H7 (cell line): ENCODE results near the gene LTA. TPM values are rescaled to one million over a fixed set of nuclear protein-coding genes. Genes with fewer than 3 reads are reported as not detected.
A peak's percentile ranks its signal among the peaks of the same experiment; 100 is the strongest.

Experiments
- DNase-seq: peaks from one replicate; pipeline ENCODE4 v3.0.0; 2012
- H3K27me3 ChIP-seq: 2 replicates; pipeline ENCODE4 v1.6.0; 2011; ENCODE audit warnings: mild to moderate bottlenecking, low read length; ENCODE audit not compliant: control insufficient read depth, insufficient read depth
- H3K36me3 ChIP-seq: replicated peaks from 2 replicates; pipeline ENCODE4 v1.5.1; 2011; ENCODE audit warnings: low read length; ENCODE audit not compliant: control insufficient read depth, insufficient read depth
- H3K4me3 ChIP-seq: 2 replicates; pipeline ENCODE4 v1.5.1; 2011; ENCODE audit warnings: low read depth, mild to moderate bottlenecking, control low read depth, low read length, moderate library complexity; ENCODE audit not compliant: insufficient read depth
- total RNA-seq: library from RNA; depleted of rRNA; stranded (reverse); fragments of >200 nt; shearing (Covaris generic); gene quantifications from 2 replicates; pipeline ENCODE4 v1.2.3, GENCODE V29; 2014

The LTA gene
- total RNA-seq, 1 experiment from 2014 or later = not detected

DNA sequence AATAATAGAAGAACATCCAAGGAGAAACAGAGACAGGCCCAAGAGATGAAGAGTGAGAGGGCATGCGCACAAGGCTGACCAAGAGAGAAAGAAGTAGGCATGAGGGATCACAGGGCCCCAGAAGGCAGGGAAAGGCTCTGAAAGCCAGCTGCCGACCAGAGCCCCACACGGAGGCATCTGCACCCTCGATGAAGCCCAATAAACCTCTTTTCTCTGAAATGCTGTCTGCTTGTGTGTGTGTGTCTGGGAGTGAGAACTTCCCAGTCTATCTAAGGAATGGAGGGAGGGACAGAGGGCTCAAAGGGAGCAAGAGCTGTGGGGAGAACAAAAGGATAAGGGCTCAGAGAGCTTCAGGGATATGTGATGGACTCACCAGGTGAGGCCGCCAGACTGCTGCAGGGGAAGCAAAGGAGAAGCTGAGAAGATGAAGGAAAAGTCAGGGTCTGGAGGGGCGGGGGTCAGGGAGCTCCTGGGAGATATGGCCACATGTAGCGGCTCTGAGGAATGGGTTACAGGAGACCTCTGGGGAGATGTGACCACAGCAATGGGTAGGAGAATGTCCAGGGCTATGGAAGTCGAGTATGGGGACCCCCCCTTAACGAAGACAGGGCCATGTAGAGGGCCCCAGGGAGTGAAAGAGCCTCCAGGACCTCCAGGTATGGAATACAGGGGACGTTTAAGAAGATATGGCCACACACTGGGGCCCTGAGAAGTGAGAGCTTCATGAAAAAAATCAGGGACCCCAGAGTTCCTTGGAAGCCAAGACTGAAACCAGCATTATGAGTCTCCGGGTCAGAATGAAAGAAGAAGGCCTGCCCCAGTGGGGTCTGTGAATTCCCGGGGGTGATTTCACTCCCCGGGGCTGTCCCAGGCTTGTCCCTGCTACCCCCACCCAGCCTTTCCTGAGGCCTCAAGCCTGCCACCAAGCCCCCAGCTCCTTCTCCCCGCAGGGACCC is 2.3 kb downstream of the LTA start:
- Histone ChIP-seq H3K36me3 (no peaks in the 10 kb centered on the region), H3K27me3 (peaks cover 7% of the 10 kb centered on the region; the same call in 1 of the 2 replicates), H3K4me3 (no peak overlapping the region)
- peak; percentile 73 for DNase-seq

DNA sequence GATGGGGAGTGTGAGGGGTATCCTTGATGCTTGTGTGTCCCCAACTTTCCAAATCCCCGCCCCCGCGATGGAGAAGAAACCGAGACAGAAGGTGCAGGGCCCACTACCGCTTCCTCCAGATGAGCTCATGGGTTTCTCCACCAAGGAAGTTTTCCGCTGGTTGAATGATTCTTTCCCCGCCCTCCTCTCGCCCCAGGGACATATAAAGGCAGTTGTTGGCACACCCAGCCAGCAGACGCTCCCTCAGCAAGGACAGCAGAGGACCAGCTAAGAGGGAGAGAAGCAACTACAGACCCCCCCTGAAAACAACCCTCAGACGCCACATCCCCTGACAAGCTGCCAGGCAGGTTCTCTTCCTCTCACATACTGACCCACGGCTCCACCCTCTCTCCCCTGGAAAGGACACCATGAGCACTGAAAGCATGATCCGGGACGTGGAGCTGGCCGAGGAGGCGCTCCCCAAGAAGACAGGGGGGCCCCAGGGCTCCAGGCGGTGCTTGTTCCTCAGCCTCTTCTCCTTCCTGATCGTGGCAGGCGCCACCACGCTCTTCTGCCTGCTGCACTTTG is 3.3 kb downstream of the LTA start, which contains the start of gene TNF:
TSS of gene TNF (plus strand) at position 231 of the 567 bp plus-strand sequence. CDS start at position 408, 177 bp downstream.
- peak; percentile 44 for DNase-seq
- no peak within 1 kb of the TSS for H3K4me3 ChIP-seq
- no peaks in the 10 kb centered on the region for H3K36me3 ChIP-seq
- peaks cover 8% of the 10 kb centered on the region; the same call in 1 of the 2 replicates for H3K27me3 ChIP-seq

DNA sequence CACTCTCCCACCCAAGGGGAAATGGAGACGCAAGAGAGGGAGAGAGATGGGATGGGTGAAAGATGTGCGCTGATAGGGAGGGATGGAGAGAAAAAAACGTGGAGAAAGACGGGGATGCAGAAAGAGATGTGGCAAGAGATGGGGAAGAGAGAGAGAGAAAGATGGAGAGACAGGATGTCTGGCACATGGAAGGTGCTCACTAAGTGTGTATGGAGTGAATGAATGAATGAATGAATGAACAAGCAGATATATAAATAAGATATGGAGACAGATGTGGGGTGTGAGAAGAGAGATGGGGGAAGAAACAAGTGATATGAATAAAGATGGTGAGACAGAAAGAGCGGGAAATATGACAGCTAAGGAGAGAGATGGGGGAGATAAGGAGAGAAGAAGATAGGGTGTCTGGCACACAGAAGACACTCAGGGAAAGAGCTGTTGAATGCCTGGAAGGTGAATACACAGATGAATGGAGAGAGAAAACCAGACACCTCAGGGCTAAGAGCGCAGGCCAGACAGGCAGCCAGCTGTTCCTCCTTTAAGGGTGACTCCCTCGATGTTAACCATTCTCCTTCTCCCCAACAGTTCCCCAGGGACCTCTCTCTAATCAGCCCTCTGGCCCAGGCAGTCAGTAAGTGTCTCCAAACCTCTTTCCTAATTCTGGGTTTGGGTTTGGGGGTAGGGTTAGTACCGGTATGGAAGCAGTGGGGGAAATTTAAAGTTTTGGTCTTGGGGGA is 4.0 kb downstream of the LTA start:
- Histone ChIP-seq H3K27me3 (peaks cover 10% of the 10 kb centered on the region; the same call in 1 of the 2 replicates), H3K36me3 (no peaks in the 10 kb centered on the region), H3K4me3 (no peak overlapping the region)
- peak; percentile 14 for DNase-seq

DNA sequence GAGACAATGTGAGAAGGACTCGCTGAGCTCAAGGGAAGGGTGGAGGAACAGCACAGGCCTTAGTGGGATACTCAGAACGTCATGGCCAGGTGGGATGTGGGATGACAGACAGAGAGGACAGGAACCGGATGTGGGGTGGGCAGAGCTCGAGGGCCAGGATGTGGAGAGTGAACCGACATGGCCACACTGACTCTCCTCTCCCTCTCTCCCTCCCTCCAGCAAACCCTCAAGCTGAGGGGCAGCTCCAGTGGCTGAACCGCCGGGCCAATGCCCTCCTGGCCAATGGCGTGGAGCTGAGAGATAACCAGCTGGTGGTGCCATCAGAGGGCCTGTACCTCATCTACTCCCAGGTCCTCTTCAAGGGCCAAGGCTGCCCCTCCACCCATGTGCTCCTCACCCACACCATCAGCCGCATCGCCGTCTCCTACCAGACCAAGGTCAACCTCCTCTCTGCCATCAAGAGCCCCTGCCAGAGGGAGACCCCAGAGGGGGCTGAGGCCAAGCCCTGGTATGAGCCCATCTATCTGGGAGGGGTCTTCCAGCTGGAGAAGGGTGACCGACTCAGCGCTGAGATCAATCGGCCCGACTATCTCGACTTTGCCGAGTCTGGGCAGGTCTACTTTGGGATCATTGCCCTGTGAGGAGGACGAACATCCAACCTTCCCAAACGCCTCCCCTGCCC is 4.9 kb downstream of the LTA start:
- DNase-seq = peak; percentile 11
- no peak overlapping the region for H3K4me3 ChIP-seq
- no peaks in the 10 kb centered on the region for H3K36me3 ChIP-seq
- H3K27me3 ChIP-seq = peaks cover 18% of the 10 kb centered on the region; the same call in 1 of the 2 replicates

DNA sequence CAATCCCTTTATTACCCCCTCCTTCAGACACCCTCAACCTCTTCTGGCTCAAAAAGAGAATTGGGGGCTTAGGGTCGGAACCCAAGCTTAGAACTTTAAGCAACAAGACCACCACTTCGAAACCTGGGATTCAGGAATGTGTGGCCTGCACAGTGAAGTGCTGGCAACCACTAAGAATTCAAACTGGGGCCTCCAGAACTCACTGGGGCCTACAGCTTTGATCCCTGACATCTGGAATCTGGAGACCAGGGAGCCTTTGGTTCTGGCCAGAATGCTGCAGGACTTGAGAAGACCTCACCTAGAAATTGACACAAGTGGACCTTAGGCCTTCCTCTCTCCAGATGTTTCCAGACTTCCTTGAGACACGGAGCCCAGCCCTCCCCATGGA is 5.5 kb downstream of the LTA start:
- Histone ChIP-seq H3K27me3 (peaks cover 18% of the 10 kb centered on the region; the same call in 1 of the 2 replicates), H3K4me3 (no peak overlapping the region), H3K36me3 (no peaks in the 10 kb centered on the region)
- DNase-seq = peak; percentile 10

DNA sequence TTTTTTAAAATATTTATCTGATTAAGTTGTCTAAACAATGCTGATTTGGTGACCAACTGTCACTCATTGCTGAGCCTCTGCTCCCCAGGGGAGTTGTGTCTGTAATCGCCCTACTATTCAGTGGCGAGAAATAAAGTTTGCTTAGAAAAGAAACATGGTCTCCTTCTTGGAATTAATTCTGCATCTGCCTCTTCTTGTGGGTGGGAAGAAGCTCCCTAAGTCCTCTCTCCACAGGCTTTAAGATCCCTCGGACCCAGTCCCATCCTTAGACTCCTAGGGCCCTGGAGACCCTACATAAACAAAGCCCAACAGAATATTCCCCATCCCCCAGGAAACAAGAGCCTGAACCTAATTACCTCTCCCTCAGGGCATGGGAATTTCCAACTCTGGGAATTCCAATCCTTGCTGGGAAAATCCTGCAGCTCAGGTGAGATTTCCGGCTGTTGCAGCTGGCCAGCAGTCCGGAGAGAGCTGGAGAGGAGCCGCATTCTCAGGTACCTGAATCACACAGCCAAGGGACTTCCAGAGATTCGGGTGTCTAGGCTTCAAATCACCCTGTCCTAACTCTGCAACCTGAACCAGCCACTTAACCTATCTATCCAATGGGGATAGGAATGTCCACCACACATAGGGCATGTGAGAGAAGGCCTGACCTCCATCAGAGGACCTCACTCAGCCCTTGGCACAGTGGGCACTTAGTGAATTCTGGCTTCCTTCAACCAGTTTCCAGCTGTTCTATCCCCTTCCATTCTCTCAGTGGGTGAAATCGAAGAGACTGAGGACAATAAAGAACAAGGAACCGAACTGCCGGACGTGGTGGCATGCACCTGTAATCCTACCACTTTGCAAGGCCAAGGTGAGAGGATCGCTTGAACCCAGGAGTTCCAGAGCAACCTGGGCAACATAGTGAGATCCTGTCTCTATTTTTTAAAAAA is 6.4 kb downstream of the LTA start:
- peak; percentile 63 for DNase-seq
- H3K4me3 ChIP-seq = no peak overlapping the region
- no peaks in the 10 kb centered on the region for H3K36me3 ChIP-seq
- peaks cover 18% of the 10 kb centered on the region; the same call in 1 of the 2 replicates for H3K27me3 ChIP-seq

DNA sequence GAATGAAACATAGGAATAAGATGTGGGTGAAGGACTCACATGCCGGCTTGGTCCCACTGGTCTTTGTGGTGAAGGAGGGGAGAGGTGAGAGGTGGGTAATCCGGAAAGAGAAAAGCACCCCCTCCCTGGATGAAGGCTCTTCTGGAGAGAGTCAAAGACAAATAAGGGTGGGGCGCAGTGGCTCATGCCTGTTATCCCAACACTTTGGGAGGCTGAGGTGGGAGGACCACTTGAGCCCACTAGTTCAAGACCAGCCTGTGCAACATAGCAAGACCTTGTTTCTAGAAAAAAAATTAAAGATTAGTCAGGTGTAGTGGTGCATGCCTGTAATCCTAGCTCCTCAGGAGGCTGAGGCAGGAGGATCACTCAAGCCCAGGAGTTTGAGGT is 7.0 kb downstream of the LTA start:
- no peak for DNase-seq
- Histone ChIP-seq H3K36me3 (no peaks in the 10 kb centered on the region), H3K27me3 (peaks cover 18% of the 10 kb centered on the region; the same call in 1 of the 2 replicates), H3K4me3 (no peak overlapping the region)

DNA sequence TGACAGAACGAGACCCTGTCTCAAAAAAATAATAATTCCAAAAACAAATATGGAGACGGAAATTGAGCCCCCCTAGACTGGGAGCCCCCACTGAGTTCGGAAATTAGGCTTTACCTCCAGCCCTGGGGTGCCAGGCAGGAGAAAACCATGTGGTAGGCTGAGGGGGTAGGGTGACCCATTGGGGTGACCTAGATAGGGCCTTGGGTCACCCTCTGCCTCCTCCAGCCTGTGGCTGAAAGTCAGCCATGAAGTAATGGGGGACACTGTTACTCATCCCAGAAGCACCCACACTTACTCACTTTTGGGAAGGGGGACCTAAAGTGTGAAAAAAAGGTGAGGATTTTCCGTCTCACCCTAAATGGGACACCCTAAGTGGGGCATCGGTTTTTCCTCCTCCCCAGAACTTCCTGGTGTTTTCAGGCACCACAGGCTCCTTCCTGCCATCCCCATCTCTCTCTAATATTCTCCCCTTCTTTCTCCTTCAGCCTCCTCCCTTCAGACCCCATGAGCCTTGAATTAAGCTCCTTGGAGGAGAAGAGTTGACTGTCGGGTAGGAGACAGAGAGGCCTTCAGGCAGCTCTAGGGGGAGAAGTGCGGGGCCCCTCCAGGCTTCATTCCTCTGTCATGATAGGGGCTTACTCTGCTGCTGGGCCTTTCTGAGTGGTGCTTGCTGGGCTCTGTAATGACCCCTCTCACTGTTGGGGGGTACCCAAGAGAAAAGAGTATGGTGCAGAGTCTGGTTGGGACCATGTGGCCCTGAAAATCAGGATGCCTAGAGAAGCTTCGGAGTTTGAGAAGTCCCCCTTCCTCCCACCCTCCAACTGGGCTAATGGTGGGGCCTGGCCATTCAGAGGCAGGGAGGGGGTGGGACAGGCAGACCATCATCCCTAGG is 7.7 kb downstream of the LTA start:
- H3K36me3 ChIP-seq = no peaks in the 10 kb centered on the region
- H3K4me3 ChIP-seq = no peak overlapping the region; the same call in 1 of the 2 replicates
- H3K27me3 ChIP-seq = peaks cover 18% of the 10 kb centered on the region; the same call in 1 of the 2 replicates
- DNase-seq = peak; percentile 50

DNA sequence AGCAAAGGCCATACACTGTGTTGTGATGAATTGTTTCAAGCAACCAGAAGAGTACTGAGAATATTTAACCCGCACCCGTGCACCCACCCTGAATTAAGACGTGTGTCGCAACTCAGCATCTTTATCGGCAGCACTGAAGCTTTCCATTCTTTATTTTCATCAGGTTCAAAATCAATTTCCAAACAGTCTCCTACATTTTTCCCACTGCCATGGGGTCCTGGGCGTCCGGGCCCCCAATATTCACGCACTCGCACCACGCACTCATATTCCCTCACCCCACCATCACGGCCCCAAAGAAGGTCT is 8.3 kb downstream of the LTA start:
- Histone ChIP-seq H3K4me3 (peak overlapping the region; percentile 86), H3K27me3 (peaks cover 18% of the 10 kb centered on the region; the same call in 1 of the 2 replicates), H3K36me3 (no peaks in the 10 kb centered on the region)
- DNase-seq = no peak

DNA sequence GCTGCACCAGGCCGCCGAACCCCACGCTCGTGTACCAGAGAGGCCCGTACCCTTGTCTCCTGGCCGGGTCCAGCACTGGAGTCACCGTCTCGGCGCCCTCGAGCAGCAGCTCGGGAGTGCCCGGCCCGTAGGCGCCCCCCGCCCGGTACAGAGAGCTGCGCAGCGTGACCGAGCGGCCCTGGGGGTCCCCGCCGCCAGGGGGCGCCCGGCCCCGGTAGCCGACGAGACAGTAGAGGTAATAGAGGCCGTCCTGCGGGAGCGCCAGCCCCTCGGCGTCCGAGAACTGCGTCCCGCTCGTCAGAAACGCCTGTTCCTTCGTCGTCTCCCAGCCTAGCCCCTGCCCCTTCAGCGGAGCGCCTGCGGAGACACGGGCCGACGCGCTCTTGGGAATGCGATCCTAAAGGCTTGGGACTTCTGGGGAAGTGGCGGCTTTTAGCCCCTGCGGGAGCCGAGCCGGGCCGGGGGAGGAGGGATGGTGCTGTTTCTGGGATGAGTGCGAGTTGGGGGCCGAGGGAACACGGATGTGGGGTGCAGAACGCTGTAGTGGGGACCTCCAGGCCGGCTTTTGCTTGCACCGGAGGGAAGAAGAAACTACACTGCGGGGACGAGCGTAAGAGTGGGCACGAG is 8.8 kb downstream of the LTA start:
- DNase-seq = peak; percentile 98
- peaks cover 14% of the 10 kb centered on the region; the same call in 1 of the 2 replicates for H3K27me3 ChIP-seq
- no peaks in the 10 kb centered on the region for H3K36me3 ChIP-seq
- peak overlapping the region; percentile 86 for H3K4me3 ChIP-seq

DNA sequence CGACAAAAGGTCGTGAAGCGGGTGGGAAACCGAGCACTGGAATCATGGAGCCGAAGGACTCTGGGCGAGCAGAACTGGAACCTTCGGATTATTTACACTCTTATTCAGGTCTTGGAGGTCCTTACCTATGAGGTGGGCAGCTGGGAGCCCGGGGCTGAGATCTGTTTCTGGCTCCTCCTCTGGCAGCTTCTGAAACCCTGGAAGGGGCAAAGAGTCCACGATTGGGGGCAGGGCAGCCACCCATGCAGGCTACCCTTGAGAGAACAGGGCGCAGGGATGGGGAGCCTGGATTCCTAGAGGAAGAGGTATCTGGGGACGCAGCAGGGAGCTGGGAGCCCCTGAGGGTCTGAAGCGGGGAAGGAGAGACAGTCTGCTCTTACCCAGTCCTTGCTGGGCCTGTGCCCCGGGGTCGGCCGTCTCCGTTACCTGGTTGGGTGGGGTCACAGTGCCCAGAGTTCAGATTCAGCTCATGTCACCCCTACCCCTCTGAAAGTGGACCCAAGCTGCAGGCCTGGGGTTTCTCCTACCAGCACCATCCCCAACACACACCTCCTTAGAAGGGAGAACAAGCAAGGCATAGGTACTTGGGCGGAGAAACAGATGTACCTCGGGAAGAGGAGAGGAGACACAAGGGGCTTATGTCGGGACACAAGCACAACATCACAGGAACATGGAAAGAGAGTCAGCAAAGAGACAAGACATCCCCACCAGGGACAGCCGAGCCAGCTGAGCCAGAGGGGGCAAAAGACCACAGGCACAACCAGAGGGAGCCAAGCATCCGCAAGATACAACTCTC is 9.5 kb downstream of the LTA start:
- no peaks in the 10 kb centered on the region for H3K36me3 ChIP-seq
- H3K4me3 ChIP-seq = peak overlapping the region; percentile 86
- peaks cover 11% of the 10 kb centered on the region; the same call in 1 of the 2 replicates for H3K27me3 ChIP-seq
- DNase-seq = peak; percentile 63
